Naive thymus-derived CD4-positive, alpha-beta T cell (primary cell): ENCODE data around the gene EMCN. TPM values are rescaled to one million over a fixed set of nuclear protein-coding genes. Genes with fewer than 3 reads are reported as not detected.

Experiments
- ATAC-seq: fragments of 150-1000 bp; cut with Tn5 transposase; 2 replicates; pipeline ENCODE4 v1.10.0; 2021; ENCODE audit warnings: mild to moderate bottlenecking, moderate library complexity
- CTCF ChIA-PET: fragments of 350-600 bp; sonication (Branson Sonifier 250); formaldehyde crosslinking; loops from one replicate; lab custom pipeline; 2021; ENCODE audit warnings: antibody characterized with exemption; lab: Charles Lee
- POLR2A ChIA-PET: fragments of 350-600 bp; sonication (Branson Sonifier 250); formaldehyde crosslinking; loops from one replicate; lab custom pipeline; 2021; ENCODE audit warnings: antibody characterized with exemption, inconsistent platforms; lab: Charles Lee
- DNase-seq, 9 donors: peaks; one replicate each; pipeline versions ENCODE4 v3.0.0 to v3.0.0-alpha.2; 2020 to 2022; ENCODE audit warnings: mixed read lengths in 1 of 9
- H3K27ac ChIP-seq: one replicate; pipeline ENCODE4 v1.7.0; 2013; ENCODE audit warnings: mild to moderate bottlenecking, low read depth, low read length, moderate library complexity
- H3K27me3 ChIP-seq, 2 donors: one replicate each; pipeline ENCODE4 v1.7.0; 2013; ENCODE audit warnings: low read length in 2 of 2, mild to moderate bottlenecking in 2 of 2, moderate library complexity in 2 of 2; ENCODE audit not compliant: control insufficient read depth in 2 of 2, insufficient read depth in 2 of 2
- H3K36me3 ChIP-seq, 3 experiments: 1 replicate in 2 of 3; 2 replicates in 1 of 3; pipeline ENCODE4 v1.7.0; 2013; ENCODE audit warnings: low read length in 3 of 3, mild to moderate bottlenecking in 3 of 3, moderate library complexity in 1 of 3; ENCODE audit not compliant: insufficient read depth in 3 of 3, control insufficient read depth in 2 of 3
- H3K4me1 ChIP-seq, 2 donors: one replicate each; pipeline ENCODE4 v1.7.0; 2013; ENCODE audit warnings: low read length in 2 of 2, mild to moderate bottlenecking in 2 of 2, moderate library complexity in 1 of 2; ENCODE audit not compliant: control insufficient read depth in 2 of 2, insufficient read depth in 2 of 2
- H3K4me3 ChIP-seq: 2 replicates; pipeline ENCODE4 v1.7.0; 2013; ENCODE audit warnings: mild to moderate bottlenecking, low read length
- H3K9me3 ChIP-seq, 3 experiments: 1 replicate in 2 of 3; 2 replicates in 1 of 3; pipeline ENCODE4 v1.7.0; 2013; ENCODE audit warnings: low read length in 3 of 3; ENCODE audit not compliant: control insufficient read depth in 2 of 3
- H3K27ac Mint-ChIP-seq, 9 donors: one replicate each; pipeline ENCODE4 v1.8.0; 2020 to 2022; ENCODE audit warnings: mixed read lengths in 9 of 9, mild to moderate bottlenecking in 8 of 9, moderate library complexity in 5 of 9, inconsistent platforms in 2 of 9
- H3K27me3 Mint-ChIP-seq, 5 donors: one replicate each; pipeline ENCODE4 v1.8.0; 2021 to 2022; ENCODE audit warnings: mixed read lengths in 5 of 5, mild to moderate bottlenecking in 1 of 5
- H3K36me3 Mint-ChIP-seq, 5 donors: one replicate each; pipeline ENCODE4 v1.8.0; 2020 to 2022; ENCODE audit warnings: mixed read lengths in 5 of 5, mild to moderate bottlenecking in 3 of 5, inconsistent platforms in 1 of 5
- H3K4me1 Mint-ChIP-seq, 7 donors: one replicate each; pipeline ENCODE4 v1.8.0; 2020 to 2022; ENCODE audit warnings: mixed read lengths in 7 of 7, mild to moderate bottlenecking in 3 of 7, inconsistent platforms in 1 of 7
- H3K4me3 Mint-ChIP-seq, 10 donors: one replicate each; pipeline ENCODE4 v1.8.0; 2020 to 2022; ENCODE audit warnings: mild to moderate bottlenecking in 10 of 10, mixed read lengths in 10 of 10, moderate library complexity in 6 of 10, inconsistent platforms in 2 of 10
- H3K9me3 Mint-ChIP-seq, 11 donors: one replicate each; pipeline ENCODE4 v1.8.0; 2020 to 2022; ENCODE audit warnings: mixed read lengths in 11 of 11, mild to moderate bottlenecking in 4 of 11, inconsistent platforms in 1 of 11, moderate library complexity in 1 of 11
- intact Hi-C, 2 donors: fragments of 100-400 bp; cut with micrococcal nuclease; formaldehyde crosslinking; loops; one replicate each; pipeline ENCODE4 v1.15.1; 2023
- polyA plus RNA-seq, 2 donors: library from polyadenylated mRNA; unstranded; fragments of 300-500 nt; fragmentation: Illumina TruSeq; gene quantifications; one replicate each; pipeline ENCODE4 v1.2.3, GENCODE V29; 2021
- total RNA-seq, 6 experiments: library from RNA in 5 of 6; stranded (reverse) in 5 of 6; gene quantifications; 1 replicate in 5 of 6; 2 replicates in 1 of 6; pipeline ENCODE4 v1.2.3 and lab custom pipeline; 2021 to 2026

Gene EMCN
- total and polyA plus RNA-seq, 7 experiments from 2014 or later = not detected

- H3K27ac Mint-ChIP-seq = no peak overlapping the region
- no peaks in the 10 kb centered on the region for H3K36me3 ChIP-seq
- no peaks in the 10 kb centered on the region for H3K9me3 ChIP-seq
- H3K9me3 Mint-ChIP-seq = peaks cover 0 to 2% (median 0%) of the 10 kb centered on the region in 11 donors
- peaks cover 0 to 7% (median 2%) of the 10 kb centered on the region in 5 donors for H3K27me3 Mint-ChIP-seq
- ATAC-seq = no peak
- no peaks in the 10 kb centered on the region for H3K36me3 Mint-ChIP-seq
- POLR2A ChIA-PET = no interaction called here
- intact Hi-C loops = no loop called here
- CTCF ChIA-PET = no interaction called here
- no peak overlapping the region for H3K4me3 Mint-ChIP-seq
- no peaks in the 10 kb centered on the region for H3K4me1 ChIP-seq
- H3K4me1 Mint-ChIP-seq = no peaks in the 10 kb centered on the region
- no peak overlapping the region for H3K27ac ChIP-seq
- H3K4me3 ChIP-seq = no peak overlapping the region
- DNase-seq = no peak
- H3K27me3 ChIP-seq = no peaks in the 10 kb centered on the region
Measured at GRCh38 chr4:100479971-100480370, 37.9 kb downstream of the EMCN start.

GRCh38 chr4:100469555-100469954 lies 48.3 kb downstream of the EMCN start:
- no peak overlapping the region for H3K4me3 Mint-ChIP-seq
- no peak overlapping the region for H3K27ac Mint-ChIP-seq
- POLR2A ChIA-PET = no interaction called here
- DNase-seq (no peak), ATAC-seq (no peak)
- peaks cover 0 to 5% (median 0%) of the 10 kb centered on the region in 5 donors for H3K27me3 Mint-ChIP-seq
- peaks cover 0 to 5% (median 0%) of the 10 kb centered on the region in 5 donors for H3K36me3 Mint-ChIP-seq
- no peak overlapping the region for H3K27ac ChIP-seq
- no peaks in the 10 kb centered on the region for H3K9me3 ChIP-seq
- no peaks in the 10 kb centered on the region for H3K4me1 Mint-ChIP-seq
- intact Hi-C loops = no loop called here
- CTCF ChIA-PET = interaction anchor here (0.7 kb wide), 1 partner anchor 1174 kb away, joined by 3 read pairs; no protein-coding TSS in a partner anchor
- no peaks in the 10 kb centered on the region for H3K4me1 ChIP-seq
- peaks cover 0 to 6% (median 0%) of the 10 kb centered on the region in 11 donors for H3K9me3 Mint-ChIP-seq
- H3K27me3 ChIP-seq = no peaks in the 10 kb centered on the region
- H3K36me3 ChIP-seq = no peaks in the 10 kb centered on the region
- no peak overlapping the region for H3K4me3 ChIP-seq

- intact Hi-C loops = no loop called here
- no peaks in the 10 kb centered on the region for H3K9me3 ChIP-seq
- H3K4me1 ChIP-seq = no peaks in the 10 kb centered on the region
- ChIA-PET POLR2A (no interaction called here), CTCF (no interaction called here)
- ATAC-seq = no peak
- Mint-ChIP-seq H3K36me3 (peaks cover 0 to 5% (median 0%) of the 10 kb centered on the region in 5 donors), H3K9me3 (peaks cover 0 to 6% (median 0%) of the 10 kb centered on the region in 11 donors), H3K4me1 (no peaks in the 10 kb centered on the region), H3K27me3 (peaks cover 0 to 5% (median 0%) of the 10 kb centered on the region in 5 donors), H3K27ac (no peak overlapping the region), H3K4me3 (no peak overlapping the region)
- no peaks in the 10 kb centered on the region for H3K27me3 ChIP-seq
- H3K4me3 ChIP-seq = no peak overlapping the region
- no peak overlapping the region for H3K27ac ChIP-seq
- no peak for DNase-seq
- H3K36me3 ChIP-seq = no peaks in the 10 kb centered on the region
Measured at GRCh38 chr4:100466501-100466900, 51.3 kb downstream of the EMCN start.

GRCh38 chr4:100461807-100462605 lies 55.8 kb downstream of the EMCN start:
- Mint-ChIP-seq H3K36me3 (peaks cover 0 to 10% (median 5%) of the 10 kb centered on the region in 5 donors), H3K4me1 (peaks cover 7 to 37% (median 26%) of the 10 kb centered on the region in 7 donors), H3K9me3 (peaks cover 0 to 13% (median 4%) of the 10 kb centered on the region in 11 donors), H3K27me3 (no peaks in the 10 kb centered on the region), H3K4me3 (no peak overlapping the region), H3K27ac (no peak overlapping the region)
- CTCF ChIA-PET = no interaction called here
- POLR2A ChIA-PET = no interaction called here
- ATAC-seq (no peak), DNase-seq (no peak)
- Histone ChIP-seq H3K27ac (no peak overlapping the region), H3K4me3 (no peak overlapping the region), H3K4me1 (peaks cover 6% of the 10 kb centered on the region in 2 donors), H3K27me3 (no peaks in the 10 kb centered on the region), H3K36me3 (no peaks in the 10 kb centered on the region), H3K9me3 (no peaks in the 10 kb centered on the region)
- intact Hi-C loops = no loop called here

GRCh38 chr4:100450449-100450848 lies 67.4 kb downstream of the EMCN start:
- Histone ChIP-seq H3K9me3 (no peaks in the 10 kb centered on the region), H3K27me3 (no peaks in the 10 kb centered on the region), H3K4me3 (no peak overlapping the region), H3K27ac (no peak overlapping the region), H3K36me3 (no peaks in the 10 kb centered on the region), H3K4me1 (no peaks in the 10 kb centered on the region)
- no peak overlapping the region for H3K4me3 Mint-ChIP-seq
- H3K4me1 Mint-ChIP-seq = peaks cover 0 to 4% (median 0%) of the 10 kb centered on the region in 7 donors
- ChIA-PET CTCF (interaction anchor here (0.6 kb wide), 1 partner anchor 1341 kb away, joined by 4 read pairs; no protein-coding TSS in a partner anchor), POLR2A (interaction anchor here (0.6 kb wide), 1 partner anchor 164 kb away, joined by 8 read pairs; no protein-coding TSS in a partner anchor)
- peaks cover 0 to 6% (median 4%) of the 10 kb centered on the region in 5 donors for H3K27me3 Mint-ChIP-seq
- peaks cover 0 to 4% (median 0%) of the 10 kb centered on the region in 5 donors for H3K36me3 Mint-ChIP-seq
- no peak overlapping the region for H3K27ac Mint-ChIP-seq
- intact Hi-C loops = loop anchor here in 1 of 2 donors (10.0 kb wide), 2 partner anchors 356 to 894 kb away; partner anchors contain the start of gene PPP3CA
- peaks cover 3 to 13% (median 4%) of the 10 kb centered on the region in 11 donors for H3K9me3 Mint-ChIP-seq
- no peak for DNase-seq
- ATAC-seq = no peak

GRCh38 chr4:100431416-100431815 lies 86.4 kb downstream of the EMCN start:
- H3K4me3 ChIP-seq = no peak overlapping the region
- ATAC-seq (no peak), DNase-seq (no peak)
- H3K36me3 ChIP-seq = no peaks in the 10 kb centered on the region
- peaks cover 0 to 18% (median 5%) of the 10 kb centered on the region in 7 donors for H3K4me1 Mint-ChIP-seq
- no peaks in the 10 kb centered on the region for H3K9me3 ChIP-seq
- no peak overlapping the region for H3K27ac ChIP-seq
- no peaks in the 10 kb centered on the region for H3K27me3 ChIP-seq
- H3K27me3 Mint-ChIP-seq = peaks cover 0 to 4% (median 0%) of the 10 kb centered on the region in 5 donors
- H3K4me1 ChIP-seq = no peaks in the 10 kb centered on the region
- H3K27ac Mint-ChIP-seq = peak overlapping the region in 1 of 9 donors; percentile 11
- H3K4me3 Mint-ChIP-seq = no peak overlapping the region
- ChIA-PET POLR2A (no interaction called here), CTCF (no interaction called here)
- peaks cover 0 to 11% (median 2%) of the 10 kb centered on the region in 11 donors for H3K9me3 Mint-ChIP-seq
- intact Hi-C loops = no loop called here
- no peaks in the 10 kb centered on the region for H3K36me3 Mint-ChIP-seq
